ENCODE data around the gene PTPRT. TPM values are rescaled to one million over a fixed set of nuclear protein-coding genes. Genes with fewer than 3 reads are reported as not detected.

Gene PTPRT
- total RNA-seq, 1 donor from 2014 or later = 0.10 TPM

GRCh38 chr20:42775866-42776265 lies 413.8 kb downstream of the PTPRT start:
- intact Hi-C loops (cut with micrococcal nuclease) = loop anchor here (10.0 kb wide), 1 partner anchor 59 kb away; no protein-coding TSS in a partner anchor
- DNase-seq = no peak
- no peak for ATAC-seq

DNA sequence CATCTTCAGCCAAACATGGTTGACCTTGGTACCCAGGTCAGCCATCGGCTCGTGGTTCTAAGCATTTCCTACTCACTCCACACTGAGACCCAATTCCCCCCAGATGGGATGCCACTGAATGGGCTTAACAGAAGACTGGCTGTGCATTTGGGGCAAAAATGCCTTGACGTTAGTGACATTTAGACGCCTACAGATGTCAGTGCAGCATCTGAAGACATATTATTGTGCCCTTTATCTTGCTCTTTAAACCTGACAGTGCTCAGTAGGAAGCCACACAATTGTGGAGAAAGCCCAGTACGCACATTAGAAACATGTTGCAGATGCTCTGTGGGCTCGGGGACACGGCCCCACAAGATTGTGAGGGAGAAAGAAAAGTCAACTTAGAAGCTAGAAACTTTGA lies 414.7 kb downstream of the PTPRT start:
- ATAC-seq = no peak
- intact Hi-C loops (cut with micrococcal nuclease) = loop anchor here (10.0 kb wide), 1 partner anchor 60 kb away; no protein-coding TSS in a partner anchor
- DNase-seq = no peak

- no peak for DNase-seq
- ATAC-seq = no peak
- intact Hi-C loops (cut with micrococcal nuclease) = no loop called here
Measured at GRCh38 chr20:42763015-42763414, 426.7 kb downstream of the PTPRT start.

GRCh38 chr20:42756991-42757390 lies 432.7 kb downstream of the PTPRT start:
- intact Hi-C loops (cut with micrococcal nuclease) = no loop called here
- DNase-seq (no peak), ATAC-seq (no peak)

DNA sequence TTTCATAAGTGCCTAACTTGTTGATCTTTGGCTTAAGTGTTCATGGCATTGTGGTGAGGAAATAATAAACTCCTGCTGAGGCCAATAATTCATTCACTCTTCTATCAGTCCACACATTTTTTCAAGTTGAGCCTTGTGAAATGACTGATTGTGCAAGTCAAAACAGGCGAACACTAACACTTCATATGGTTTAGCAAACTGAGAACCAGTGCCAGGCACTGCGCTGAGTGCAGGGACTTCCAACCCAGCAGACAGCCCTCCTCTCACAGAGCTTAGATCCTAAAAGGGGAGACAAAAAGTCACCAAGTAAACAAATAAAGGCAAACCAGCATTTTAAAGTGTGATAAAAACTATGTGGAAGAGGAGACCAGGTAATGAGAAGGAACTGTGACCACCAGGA lies 435.0 kb downstream of the PTPRT start:
- DNase-seq (peak; percentile 33), ATAC-seq (peak; percentile 48)
- intact Hi-C loops (cut with micrococcal nuclease) = no loop called here

GRCh38 chr20:42752620-42753019 lies 437.1 kb downstream of the PTPRT start:
- DNase-seq = no peak
- no peak for ATAC-seq
- intact Hi-C loops (cut with micrococcal nuclease) = no loop called here

DNA sequence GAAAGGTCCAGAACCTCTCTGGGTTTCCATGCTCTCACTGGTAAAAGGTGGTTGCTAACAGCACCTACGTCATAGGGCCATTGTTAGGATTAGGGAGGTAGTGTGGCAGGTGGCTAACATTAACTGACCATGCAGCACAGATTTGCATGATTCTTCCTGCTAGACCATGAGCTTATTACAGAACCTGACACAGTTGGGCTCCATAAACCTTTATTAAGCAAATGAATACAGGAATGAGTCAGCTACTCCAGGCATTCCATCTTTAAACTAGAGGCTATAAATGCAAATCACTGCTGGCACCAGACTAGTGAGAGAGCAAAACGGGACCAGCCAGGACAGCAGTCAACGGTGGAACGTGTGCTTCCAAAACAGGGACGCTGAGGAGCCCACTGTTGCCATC lies 440.1 kb downstream of the PTPRT start:
- intact Hi-C loops (cut with micrococcal nuclease) = no loop called here
- ATAC-seq (no peak), DNase-seq (no peak)

DNA sequence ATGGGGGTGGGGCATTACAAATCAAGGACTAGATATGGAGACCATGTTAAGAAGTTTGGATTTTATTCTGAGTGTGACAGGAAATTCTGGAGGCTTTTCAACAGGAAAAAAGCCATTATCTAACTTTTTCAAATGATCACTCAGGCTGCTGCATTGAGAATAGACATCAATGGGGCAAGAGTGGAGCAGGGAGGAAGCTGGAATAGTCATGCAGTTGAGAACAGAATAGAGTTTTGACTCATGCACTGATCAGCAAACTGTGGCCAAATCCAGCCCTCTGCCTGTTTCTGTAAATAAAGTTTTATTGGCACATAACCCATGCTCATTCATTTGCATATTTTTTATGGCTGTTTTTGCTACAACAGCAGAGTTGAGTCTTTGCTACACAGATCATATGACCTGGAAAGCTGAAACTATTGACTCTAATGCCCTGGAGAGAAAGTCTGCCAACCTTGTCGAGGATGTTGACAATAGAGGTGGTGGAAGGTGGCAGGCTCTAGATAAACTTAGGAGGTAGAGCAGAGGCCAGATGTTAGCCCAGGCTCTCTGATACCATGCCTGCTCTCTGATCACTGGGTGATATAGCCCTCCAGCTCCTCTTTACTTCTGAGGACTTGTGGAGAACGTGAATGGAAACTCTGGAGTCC lies 441.8 kb downstream of the PTPRT start:
- DNase-seq = no peak
- ATAC-seq = no peak
- intact Hi-C loops (cut with micrococcal nuclease) = no loop called here

- intact Hi-C loops (cut with micrococcal nuclease) = no loop called here
- ATAC-seq = no peak
Measured at GRCh38 chr20:42744756-42745465, 444.8 kb downstream of the PTPRT start.

DNA sequence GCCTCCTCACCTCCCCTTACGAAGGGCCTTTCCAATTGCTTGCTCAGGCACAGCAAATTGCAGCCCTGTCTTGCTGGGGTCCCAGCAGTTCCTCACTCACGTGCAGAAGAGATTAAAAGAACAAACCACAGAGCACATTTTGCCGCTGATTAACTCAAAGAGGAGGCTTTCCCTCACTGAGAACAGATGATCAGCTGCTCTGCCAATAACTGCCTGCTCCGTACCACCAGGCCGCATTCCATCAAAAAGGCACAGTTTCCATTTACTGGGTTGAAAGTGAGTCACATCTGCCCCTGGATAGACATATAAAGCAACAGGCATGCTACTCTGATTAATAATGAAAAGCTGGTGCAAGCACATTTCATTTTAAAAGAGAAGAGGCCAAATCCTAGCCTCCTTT lies 446.8 kb downstream of the PTPRT start:
- intact Hi-C loops (cut with micrococcal nuclease) = no loop called here

More at GRCh38 chr20:42744756-42745465, 444.8 kb downstream of the PTPRT start:
- DNase-seq = no peak

DNA sequence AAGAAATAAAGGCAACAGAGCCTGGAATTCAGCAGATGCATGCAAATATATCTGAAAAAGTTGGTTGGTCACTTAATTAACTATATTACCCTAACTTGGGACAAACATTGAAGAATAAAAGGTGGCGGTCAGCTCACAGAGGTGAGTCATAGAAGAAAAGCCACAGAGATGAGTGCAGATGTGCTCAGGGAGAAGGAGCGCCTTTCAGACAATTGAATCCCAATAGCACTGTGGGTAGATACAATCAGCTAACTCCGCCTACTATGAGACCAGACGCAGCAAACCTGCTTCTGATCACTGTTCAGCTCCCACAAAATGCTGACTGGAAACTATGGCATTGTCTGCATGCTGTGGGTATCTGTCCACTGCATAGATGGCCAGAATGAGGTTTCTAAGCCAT lies 447.8 kb downstream of the PTPRT start:
- DNase-seq = no peak
- intact Hi-C loops (cut with micrococcal nuclease) = no loop called here
- ATAC-seq = no peak

More for the DNA sequence above, 446.8 kb downstream of the PTPRT start:
- DNase-seq (no peak), ATAC-seq (no peak)

DNA sequence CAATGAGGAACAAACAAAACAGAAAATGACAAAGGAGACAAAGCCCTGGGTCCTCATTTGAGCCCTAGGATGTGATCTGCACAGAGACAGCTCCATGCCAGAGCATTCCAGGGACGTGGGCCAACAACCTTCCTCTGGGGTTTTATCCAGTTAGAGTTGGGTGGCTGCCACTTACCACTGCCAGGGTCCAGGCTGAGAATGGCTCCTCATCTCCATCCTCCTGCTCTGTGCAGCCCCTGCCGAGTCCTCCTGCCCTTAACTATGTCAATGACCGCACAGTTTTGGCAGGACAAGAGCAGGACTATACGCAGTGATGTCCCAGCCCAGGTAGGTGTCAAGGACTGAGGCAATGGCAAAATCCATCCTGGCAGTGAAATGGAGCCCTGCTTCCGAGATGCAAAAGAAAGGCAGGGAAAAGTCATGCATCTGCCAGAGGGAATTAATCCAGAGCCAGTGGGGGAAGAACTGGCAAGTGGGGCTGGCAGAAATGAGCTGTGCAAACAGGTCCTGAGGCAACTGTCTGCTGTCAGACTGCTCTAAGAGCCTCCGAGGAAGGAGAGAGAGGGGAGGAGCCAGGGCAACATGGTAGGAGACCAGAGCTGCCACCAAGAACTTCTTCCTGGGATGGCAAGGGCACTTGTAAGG lies 449.4 kb downstream of the PTPRT start:
- DNase-seq (peak; percentile 47), ATAC-seq (no peak)
- intact Hi-C loops (cut with micrococcal nuclease) = no loop called here

DNA sequence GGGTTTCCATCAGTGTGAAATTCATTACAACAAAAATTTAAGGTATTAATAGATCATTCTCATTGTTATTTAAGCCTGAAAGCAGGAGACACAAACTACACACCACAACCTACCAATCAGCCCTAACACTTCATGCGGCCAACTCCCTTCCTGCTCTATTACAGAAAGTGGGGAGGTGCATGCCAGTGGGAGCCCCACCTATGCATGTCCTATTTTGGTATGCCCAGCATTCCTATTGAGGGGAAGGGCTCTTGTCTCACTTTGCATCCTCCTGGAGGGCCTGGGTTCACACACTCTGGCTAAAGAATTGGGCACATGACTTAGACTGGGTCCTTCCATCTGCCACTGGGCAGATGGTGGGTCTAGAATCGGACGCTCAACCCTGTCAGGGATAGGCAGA lies 450.0 kb downstream of the PTPRT start:
- DNase-seq (no peak), ATAC-seq (no peak)
- intact Hi-C loops (cut with micrococcal nuclease) = no loop called here

- ATAC-seq = no peak
- DNase-seq = no peak
- intact Hi-C loops (cut with micrococcal nuclease) = no loop called here
Measured at GRCh38 chr20:42735539-42735938, 454.2 kb downstream of the PTPRT start.

- ATAC-seq = no peak
- no peak for DNase-seq
- intact Hi-C loops (cut with micrococcal nuclease) = no loop called here
Measured at GRCh38 chr20:42734660-42735368, 454.9 kb downstream of the PTPRT start.

DNA sequence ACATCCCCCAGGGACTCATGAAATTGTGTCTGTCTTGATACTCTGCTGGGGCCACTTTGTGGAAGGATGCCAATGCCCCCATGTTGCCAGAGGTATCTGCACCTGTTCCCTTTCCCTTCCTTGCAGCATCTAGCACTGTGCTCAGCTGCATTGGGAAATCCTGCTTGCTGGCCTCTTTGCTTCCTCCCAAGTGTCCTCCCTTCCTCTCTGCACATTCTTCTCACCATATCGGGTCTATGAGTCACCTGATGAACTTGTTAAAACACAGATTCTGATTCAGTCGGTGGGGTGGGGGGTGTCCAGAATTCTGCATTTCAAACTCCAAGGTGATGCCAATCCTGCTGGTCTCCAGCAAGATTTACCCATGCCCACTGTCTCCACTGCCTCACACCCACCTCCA lies 467.8 kb downstream of the PTPRT start:
- DNase-seq = no peak
- intact Hi-C loops (cut with micrococcal nuclease) = no loop called here
- no peak for ATAC-seq

- DNase-seq (no peak), ATAC-seq (no peak)
- intact Hi-C loops (cut with micrococcal nuclease) = no loop called here
Measured at GRCh38 chr20:42714298-42715141, 475.2 kb downstream of the PTPRT start.

GRCh38 chr20:42708266-42708665 lies 481.4 kb downstream of the PTPRT start:
- ATAC-seq (no peak), DNase-seq (no peak)
- intact Hi-C loops (cut with micrococcal nuclease) = no loop called here

DNA sequence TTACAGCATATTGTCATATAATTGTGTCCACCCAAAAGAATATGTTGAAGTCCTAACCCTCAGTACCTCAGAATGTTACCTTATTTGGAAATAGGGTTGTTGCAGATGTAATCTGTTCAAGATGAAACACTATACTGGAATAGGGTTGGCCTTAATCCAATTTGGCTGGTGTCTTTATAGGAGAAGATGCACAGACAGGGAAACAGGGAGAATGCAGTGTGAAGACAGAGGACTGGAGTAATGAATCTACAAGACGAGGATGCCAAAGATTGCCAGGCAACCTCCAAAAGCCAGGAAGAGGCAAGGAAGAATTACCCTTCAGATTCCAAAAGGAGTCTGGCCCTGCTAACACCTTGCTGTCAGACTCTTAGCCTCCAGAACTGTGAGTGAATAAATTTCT lies 482.9 kb downstream of the PTPRT start:
- no peak for DNase-seq
- no peak for ATAC-seq
- intact Hi-C loops (cut with micrococcal nuclease) = no loop called here

Measured in left ventricle myocardium superior (tissue), 1 donor.